CD4-positive, alpha-beta memory T cell (primary cell): Measurements from ENCODE around the gene CTDSP2. TPM values are rescaled to one million over a fixed set of nuclear protein-coding genes. Genes with fewer than 3 reads are reported as not detected.
"Not testable (repeated sequence)": the region's sequence is repeated elsewhere in the genome, so short reads cannot be mapped to it uniquely, and the experiment has no call there.

ENCODE experiments used
- CTCF ChIA-PET: fragments of 350-600 bp; sonication (Branson Sonifier 250); formaldehyde crosslinking; loops from one replicate; lab custom pipeline; 2021; ENCODE audit warnings: inconsistent platforms; ENCODE audit not compliant: partially characterized antibody; lab: Charles Lee
- POLR2A ChIA-PET: fragments of 350-600 bp; sonication (Branson Sonifier 250); formaldehyde crosslinking; loops from one replicate; lab custom pipeline; 2021; ENCODE audit not compliant: partially characterized antibody; lab: Charles Lee
- DNase-seq, 5 donors: peaks; one replicate each; pipeline versions ENCODE4 v3.0.0 to v3.0.0-alpha.2; 2020 to 2022; ENCODE audit warnings: mixed read lengths in 1 of 5
- H3K27ac ChIP-seq: one replicate; pipeline ENCODE4 v1.7.0; 2013; ENCODE audit warnings: low read depth, low read length
- H3K27me3 ChIP-seq: 2 replicates; pipeline ENCODE4 v1.7.0; 2013; ENCODE audit warnings: mild to moderate bottlenecking, low read length, moderate library complexity; ENCODE audit not compliant: insufficient read depth
- H3K36me3 ChIP-seq: 2 replicates; pipeline ENCODE4 v1.7.0; 2013; ENCODE audit warnings: mild to moderate bottlenecking, low read length, moderate library complexity; ENCODE audit not compliant: insufficient read depth
- H3K4me1 ChIP-seq: 2 replicates; pipeline ENCODE4 v1.7.0; 2013; ENCODE audit warnings: mild to moderate bottlenecking, low read length, moderate library complexity; ENCODE audit not compliant: insufficient read depth
- H3K4me3 ChIP-seq, 2 donors: one replicate each; pipeline ENCODE4 v1.7.0; 2013; ENCODE audit warnings: low read length in 2 of 2, mild to moderate bottlenecking in 1 of 2
- H3K9me3 ChIP-seq, 2 donors: one replicate each; pipeline ENCODE4 v1.7.0; 2013; ENCODE audit warnings: low read length in 2 of 2, control low read depth in 1 of 2; ENCODE audit not compliant: control insufficient read depth in 1 of 2
- H3K27ac Mint-ChIP-seq, 7 donors: one replicate each; pipeline ENCODE4 v1.8.0; 2020 to 2021; ENCODE audit warnings: mixed read lengths in 7 of 7, mild to moderate bottlenecking in 6 of 7, inconsistent platforms in 3 of 7, moderate library complexity in 3 of 7
- H3K27me3 Mint-ChIP-seq, 2 donors: one replicate each; pipeline ENCODE4 v1.8.0; 2020 to 2021; ENCODE audit warnings: mixed read lengths in 2 of 2
- H3K36me3 Mint-ChIP-seq, 2 donors: one replicate each; pipeline ENCODE4 v1.8.0; 2020 to 2021; ENCODE audit warnings: mixed read lengths in 2 of 2, inconsistent platforms in 1 of 2, mild to moderate bottlenecking in 1 of 2
- H3K4me1 Mint-ChIP-seq, 4 donors: one replicate each; pipeline ENCODE4 v1.8.0; 2020 to 2021; ENCODE audit warnings: mixed read lengths in 4 of 4, mild to moderate bottlenecking in 1 of 4
- H3K4me3 Mint-ChIP-seq, 8 donors: one replicate each; pipeline ENCODE4 v1.8.0; 2020 to 2021; ENCODE audit warnings: mixed read lengths in 8 of 8, mild to moderate bottlenecking in 7 of 8, moderate library complexity in 6 of 8, inconsistent platforms in 3 of 8
- H3K9me3 Mint-ChIP-seq, 8 donors: one replicate each; pipeline ENCODE4 v1.8.0; 2020 to 2021; ENCODE audit warnings: mixed read lengths in 8 of 8, mild to moderate bottlenecking in 5 of 8, inconsistent platforms in 3 of 8, moderate library complexity in 1 of 8
- intact Hi-C: fragments of 100-400 bp; cut with micrococcal nuclease; formaldehyde crosslinking; loops from one replicate; pipeline ENCODE4 v1.15.1; 2023
- polyA plus RNA-seq, 2 donors: library from polyadenylated mRNA; unstranded; fragments of 300-500 nt; fragmentation: Illumina TruSeq; gene quantifications; one replicate each; pipeline ENCODE4 v1.2.3, GENCODE V29; 2021
- total RNA-seq, 2 experiments: library from RNA; stranded (reverse); gene quantifications; one replicate each; pipeline ENCODE4 v1.2.3, GENCODE V29; 2021

The CTDSP2 gene
- total and polyA plus RNA-seq, 4 experiments from 2014 or later, result 57.7 to 285 (median 174) TPM

- Histone ChIP-seq H3K4me1 (peaks cover 14% of the 10 kb centered on the region), H3K27ac (no peak overlapping the region), H3K36me3 (no peaks in the 10 kb centered on the region), H3K9me3 (no peaks in the 10 kb centered on the region), H3K27me3 (no peaks in the 10 kb centered on the region), H3K4me3 (no peak overlapping the region)
- Mint-ChIP-seq H3K27me3 (peaks cover 15 to 21% of the 10 kb centered on the region in 2 donors), H3K4me1 (peaks cover 15 to 32% (median 21%) of the 10 kb centered on the region in 4 donors), H3K36me3 (peaks cover 0 to 4% of the 10 kb centered on the region in 2 donors), H3K4me3 (no peak overlapping the region), H3K27ac (peak overlapping the region in 1 of 7 donors; percentile 5), H3K9me3 (no peaks in the 10 kb centered on the region)
- peak in 1 of 5 donors; percentile 38 for DNase-seq
- POLR2A ChIA-PET, result interaction anchor here (1.1 to 3.1 kb wide), 4 partner anchors 8 to 26 kb away, joined by 3 to 10 read pairs (median 4); no protein-coding TSS in a partner anchor
- intact Hi-C loops, result no loop called here
- CTCF ChIA-PET, result interaction anchor here (1.4 kb wide), 1 partner anchor 18 kb away, joined by 6 read pairs; no protein-coding TSS in a partner anchor
Measured at GRCh38 chr12:57850854-57851430, 4.4 kb upstream of the CTDSP2 start.

GRCh38 chr12:57849447-57849846 is 2.9 kb upstream of the CTDSP2 start:
- H3K4me3 Mint-ChIP-seq, result peak overlapping the region in 1 of 8 donors; percentile 74
- intact Hi-C loops, result loop anchor here (5.0 kb wide), 2 partner anchors 97 to 762 kb away; partner anchors contain the start of genes CDK4 and NAB2
- H3K4me3 ChIP-seq, H3K36me3 ChIP-seq, H3K27ac ChIP-seq, H3K27me3 ChIP-seq, H3K36me3 Mint-ChIP-seq, H3K9me3 Mint-ChIP-seq, CTCF ChIA-PET, H3K9me3 ChIP-seq, DNase-seq: not testable (repeated sequence)
- H3K4me1 Mint-ChIP-seq, result peaks cover 16 to 35% (median 23%) of the 10 kb centered on the region in 4 donors
- H3K27ac Mint-ChIP-seq, result peak overlapping the region in 2 of 7 donors; percentile 68 to 85
- peaks cover 12 to 19% of the 10 kb centered on the region in 2 donors for H3K27me3 Mint-ChIP-seq
- H3K4me1 ChIP-seq, result peaks cover 17% of the 10 kb centered on the region
- POLR2A ChIA-PET, result interaction anchor here (1.1 kb wide), 1 partner anchor 16 kb away, joined by 4 read pairs; no protein-coding TSS in a partner anchor

- POLR2A ChIA-PET, result interaction anchor here (1.1 kb wide), 1 partner anchor 16 kb away, joined by 4 read pairs; no protein-coding TSS in a partner anchor
- CTCF ChIA-PET, result interaction anchor here (2.0 kb wide), 1 partner anchor 40 kb away, joined by 5 read pairs; no protein-coding TSS in a partner anchor
Measured at GRCh38 chr12:57849035-57849434, 2.5 kb upstream of the CTDSP2 start.

GRCh38 chr12:57848208-57848607 is 1.7 kb upstream of the CTDSP2 start:
- Histone ChIP-seq H3K27me3 (no peaks in the 10 kb centered on the region), H3K27ac (no peak overlapping the region), H3K36me3 (no peaks in the 10 kb centered on the region), H3K9me3 (no peaks in the 10 kb centered on the region), H3K4me1 (peaks cover 30% of the 10 kb centered on the region), H3K4me3 (no peak overlapping the region)
- H3K36me3 Mint-ChIP-seq, result peaks cover 5 to 11% of the 10 kb centered on the region in 2 donors
- no peaks in the 10 kb centered on the region for H3K9me3 Mint-ChIP-seq
- intact Hi-C loops, result loop anchor here (5.0 kb wide), 2 partner anchors 96 to 761 kb away; partner anchors contain the start of genes CDK4 and NAB2
- peaks cover 9 to 14% of the 10 kb centered on the region in 2 donors for H3K27me3 Mint-ChIP-seq
- peaks cover 24 to 47% (median 33%) of the 10 kb centered on the region in 4 donors for H3K4me1 Mint-ChIP-seq
- peak in 1 of 5 donors; percentile 53 for DNase-seq
- peak overlapping the region; percentile 49 to 79 (median 68) for H3K4me3 Mint-ChIP-seq
- peak overlapping the region in 5 of 7 donors; percentile 59 to 86 (median 85) for H3K27ac Mint-ChIP-seq
- ChIA-PET POLR2A (interaction anchor here (0.7 to 4.6 kb wide), 4 partner anchors 11 to 93 kb away, joined by 3 to 113 read pairs (median 27); partner anchors contain the start of gene ATP23), CTCF (interaction anchor here (1.3 to 2.8 kb wide), 6 partner anchors 16 to 57 kb away, joined by 3 to 11 read pairs (median 5); no protein-coding TSS in a partner anchor)

More at GRCh38 chr12:57849035-57849434, 2.5 kb upstream of the CTDSP2 start:
- Mint-ChIP-seq H3K4me1 (peaks cover 20 to 39% (median 27%) of the 10 kb centered on the region in 4 donors), H3K27me3 (peaks cover 12 to 19% of the 10 kb centered on the region in 2 donors), H3K27ac (peak overlapping the region in 3 of 7 donors; percentile 15 to 85 (median 68)), H3K9me3 (no peaks in the 10 kb centered on the region), H3K36me3 (peaks cover 5 to 10% of the 10 kb centered on the region in 2 donors), H3K4me3 (peak overlapping the region in 1 of 8 donors; percentile 74)
- H3K27me3 ChIP-seq, result no peaks in the 10 kb centered on the region
- no peaks in the 10 kb centered on the region for H3K9me3 ChIP-seq
- H3K4me1 ChIP-seq, result peaks cover 21% of the 10 kb centered on the region
- intact Hi-C loops, result loop anchor here (5.0 kb wide), 2 partner anchors 97 to 762 kb away; partner anchors contain the start of genes CDK4 and NAB2
- DNase-seq, result no peak
- H3K27ac ChIP-seq, result no peak overlapping the region
- H3K4me3 ChIP-seq, result no peak overlapping the region
- H3K36me3 ChIP-seq, result no peaks in the 10 kb centered on the region

GRCh38 chr12:57846285-57846576 is 298 bp downstream of the CTDSP2 start:
- Mint-ChIP-seq H3K9me3 (no peaks in the 10 kb centered on the region), H3K36me3 (peaks cover 5 to 16% of the 10 kb centered on the region in 2 donors), H3K4me1 (peaks cover 35 to 62% (median 45%) of the 10 kb centered on the region in 4 donors), H3K27ac (peak overlapping the region in 6 of 7 donors; percentile 57 to 85 (median 79)), H3K4me3 (peak overlapping the region; percentile 80 to 96 (median 89)), H3K27me3 (peaks cover under 1 to 3% of the 10 kb centered on the region in 2 donors)
- DNase-seq, result peak in 3 of 5 donors; percentile 53 to 56 (median 55)
- ChIA-PET CTCF (interaction anchor here (0.8 to 3.5 kb wide), 7 partner anchors 9 to 89 kb away, joined by 3 to 29 read pairs (median 4); partner anchors contain the start of gene TSFM), POLR2A (interaction anchor here (0.7 to 4.6 kb wide), 17 partner anchors 9 to 105 kb away, joined by 3 to 113 read pairs (median 6); partner anchors contain the start of genes ATP23, AVIL and MARCHF9)
- H3K36me3 ChIP-seq, result no peaks in the 10 kb centered on the region
- no peaks in the 10 kb centered on the region for H3K27me3 ChIP-seq
- H3K27ac ChIP-seq, result peak overlapping the region; percentile 74
- peaks cover 49% of the 10 kb centered on the region for H3K4me1 ChIP-seq
- peak overlapping the region; percentile 84 to 87 for H3K4me3 ChIP-seq
- H3K9me3 ChIP-seq, result no peaks in the 10 kb centered on the region
- intact Hi-C loops, result loop anchor here (1.0 to 5.0 kb wide), 5 partner anchors 15 to 759 kb away; partner anchors contain the start of genes ATP23, CDK4 and NAB2

GRCh38 chr12:57845478-57846284 is 848 bp downstream of the CTDSP2 start:
- Histone ChIP-seq H3K4me3 (peak overlapping the region; percentile 84 to 87), H3K4me1 (peaks cover 55% of the 10 kb centered on the region), H3K27me3 (no peaks in the 10 kb centered on the region), H3K36me3 (no peaks in the 10 kb centered on the region), H3K27ac (peak overlapping the region; percentile 74), H3K9me3 (no peaks in the 10 kb centered on the region)
- H3K27me3 Mint-ChIP-seq, result no peaks in the 10 kb centered on the region
- ChIA-PET CTCF (interaction anchor here (1.4 to 3.5 kb wide), 5 partner anchors 13 to 63 kb away, joined by 4 to 29 read pairs (median 9); partner anchors contain the start of gene TSFM), POLR2A (interaction anchor here (0.6 to 4.6 kb wide), 18 partner anchors 9 to 104 kb away, joined by 3 to 113 read pairs (median 6); partner anchors contain the start of genes ATP23, AVIL, MARCHF9 and TSFM)
- DNase-seq, result peak; percentile 53 to 65 (median 61)
- peak overlapping the region; percentile 89 to 97 (median 95) for H3K4me3 Mint-ChIP-seq
- H3K36me3 Mint-ChIP-seq, result peaks cover 5 to 17% of the 10 kb centered on the region in 2 donors
- intact Hi-C loops, result loop anchor here (1.0 to 5.0 kb wide), 5 partner anchors 15 to 758 kb away; partner anchors contain the start of genes ATP23, CDK4 and NAB2
- H3K4me1 Mint-ChIP-seq, result peaks cover 40 to 62% (median 49%) of the 10 kb centered on the region in 4 donors
- no peaks in the 10 kb centered on the region for H3K9me3 Mint-ChIP-seq
- peak overlapping the region; percentile 74 to 91 (median 88) for H3K27ac Mint-ChIP-seq
